Epithelial cell of esophagus (primary cell): Measurements from ENCODE around the gene BAG3.

Experiments used
- DNase-seq: peaks from one replicate; pipeline ENCODE4 v3.0.0; 2010; ENCODE audit warnings: low read depth
- H3K4me3 ChIP-seq: 2 replicates; pipeline ENCODE4 v1.5.1; 2011; ENCODE audit warnings: mild to moderate bottlenecking, low read length, control low read depth
- CTCF ChIP-seq: IDR thresholded peaks from 2 replicates; pipeline ENCODE4 v1.5.1; 2011; ENCODE audit warnings: low read depth, mild to moderate bottlenecking, low read length, control low read depth, inconsistent platforms; ENCODE audit not compliant: insufficient read depth; ENCODE audit errors: missing control alignments

Gene BAG3

GRCh38 chr10:119650692-119651513, at the start of gene BAG3:
TSS of gene BAG3 (plus strand) at chr10:119651380. CDS start at chr10:119651676, 296 bp downstream.
- no peak for TF ChIP-seq CTCF
- peak; percentile 88 for DNase-seq
- peak within 1 kb of the TSS; percentile 73 for H3K4me3 ChIP-seq

GRCh38 chr10:119602241-119603095, 48.7 kb upstream of the BAG3 start:
- DNase-seq: peak; percentile 56
- TF ChIP-seq CTCF: peak; percentile 49
- no peak overlapping the region for H3K4me3 ChIP-seq

- DNase-seq: no peak
- no peak overlapping the region for H3K4me3 ChIP-seq
- TF ChIP-seq CTCF: no peak
These were observed 46.7 kb upstream of the BAG3 start for GRCh38 chr10:119604468-119604867.

GRCh38 chr10:119608316-119609155, 42.6 kb upstream of the BAG3 start:
- DNase-seq: peak; percentile 63
- H3K4me3 ChIP-seq: no peak overlapping the region
- TF ChIP-seq CTCF: peak; percentile 91

GRCh38 chr10:119609516-119609915, 41.7 kb upstream of the BAG3 start:
- no peak for TF ChIP-seq CTCF
- H3K4me3 ChIP-seq: no peak overlapping the region
- no peak for DNase-seq

- no peak overlapping the region for H3K4me3 ChIP-seq
- TF ChIP-seq CTCF: no peak
- DNase-seq: no peak
These were observed 39.7 kb upstream of the BAG3 start for GRCh38 chr10:119611433-119611832.
